Sigmoid colon (tissue), 4 donors: ENCODE data around the gene FOXC1.

Experiments used
- CTCF ChIP-seq, 4 experiments: fragments of 450-650 bp in 3 of 4; fragments of 200-600 bp in 1 of 4; IDR thresholded peaks; one replicate each; pipeline ENCODE4 v1.5.1; 2016 to 2019; ENCODE audit warnings: antibody characterized with exemption in 4 of 4, mild to moderate bottlenecking in 3 of 4, moderate library complexity in 2 of 4
- POLR2AphosphoS5 ChIP-seq, 4 donors: sonication (generic); formaldehyde crosslinking; IDR thresholded peaks; one replicate each; pipeline ENCODE4 v1.6.1; 2017; ENCODE audit warnings: antibody characterized with exemption in 4 of 4

- TF ChIP-seq CTCF (IDR thresholded peaks at IDR 0.05) (no peak), POLR2AphosphoS5 (IDR thresholded peaks at IDR 0.05) (no peak)
These were observed 33.5 kb upstream of the FOXC1 start for GRCh38 chr6:1576166-1576565.
